ENCODE data around the gene REL. TPM values are rescaled to one million over a fixed set of nuclear protein-coding genes. Genes with fewer than 3 reads are reported as not detected.

Gene REL
- polyA plus RNA-seq, 1 of the 3 experiments (the other 2 are of a cell fraction) = 0.59 TPM

DNA sequence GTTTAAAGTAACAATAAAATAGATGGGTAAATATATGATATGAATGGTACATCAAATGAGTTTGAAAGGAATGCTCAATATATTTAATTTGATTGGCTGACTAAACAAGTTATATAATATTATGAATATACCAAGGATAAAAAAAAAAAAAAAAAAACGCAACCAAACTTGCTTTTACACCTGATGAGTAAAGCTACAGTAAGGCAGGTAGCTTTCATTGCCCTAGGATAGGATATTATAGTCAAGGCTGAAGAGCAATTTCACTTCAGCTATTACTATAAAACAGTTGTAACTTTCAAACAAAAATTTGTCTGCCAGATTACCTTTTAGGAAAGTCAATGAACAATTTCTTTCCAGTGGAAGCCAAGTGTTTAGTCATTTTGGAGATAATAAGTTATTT, 79.3 kb downstream of the REL start:
- Histone ChIP-seq H3K4me1 (ENCODE audit: control insufficient read depth in 1 of 2, insufficient read depth in 2 of 2, low read depth in 1 of 2, low read length in 1 of 2) (no peaks in the 10 kb centered on the region), H3K4me2 (no peak overlapping the region), H3K27ac (ENCODE audit: low read depth in 2 of 2, low read length in 1 of 2) (no peak overlapping the region), H3K9ac (no peak overlapping the region), H2AFZ (ENCODE audit: low read depth) (no peak overlapping the region), H3K9me2 (no peaks in the 10 kb centered on the region), H3K4me3 (ENCODE audit: low read depth in 2 of 2, low read length in 1 of 2) (no peak overlapping the region), H3K79me2 (ENCODE audit: insufficient read depth) (no peaks in the 10 kb centered on the region), H3K36me3 (replicated peaks in 1 of 2; ENCODE audit: control insufficient read depth in 1 of 2, insufficient read depth in 2 of 2, low read length in 1 of 2) (no peaks in the 10 kb centered on the region), H4K20me1 (ENCODE audit: insufficient read depth) (no peaks in the 10 kb centered on the region), H3F3A (replicated peaks; ENCODE audit: insufficient read depth) (no peaks in the 10 kb centered on the region), H3K9me3 (no peaks in the 10 kb centered on the region), H3K27me3 (ENCODE audit: insufficient read depth) (no peaks in the 10 kb centered on the region)
- no peak for DNase-seq
- ChIA-PET CTCF (no interaction called here), POLR2A (no interaction called here)
- 94% methylated on average over 1 of the region's 1 CpG for WGBS (ENCODE audit: low lambda C conversion rate)
- TF ChIP-seq JUND (IDR thresholded peaks at IDR 0.05) (no peak), TAF1 (IDR thresholded peaks at IDR 0.05; ENCODE audit: borderline replicate concordance, low read depth, low read length) (no peak), MXI1 (IDR thresholded peaks at IDR 0.05; ENCODE audit: low read depth, low read length) (no peak), POLR2AphosphoS5 (IDR thresholded peaks at IDR 0.05; ENCODE audit: low read depth, low read length) (no peak), RAD21 (IDR thresholded peaks at IDR 0.05; ENCODE audit: low read length) (no peak), YY1 (IDR thresholded peaks at IDR 0.05; ENCODE audit: low read depth) (no peak), MAX (IDR thresholded peaks at IDR 0.05; ENCODE audit: low read depth) (no peak), GABPA (IDR thresholded peaks at IDR 0.05; ENCODE audit: low read depth) (no peak), FOXJ3 (CRISPR knock-in tag; IDR thresholded peaks at IDR 0.05) (no peak), NFIC (IDR thresholded peaks at IDR 0.05; ENCODE audit: borderline replicate concordance) (no peak)

DNA sequence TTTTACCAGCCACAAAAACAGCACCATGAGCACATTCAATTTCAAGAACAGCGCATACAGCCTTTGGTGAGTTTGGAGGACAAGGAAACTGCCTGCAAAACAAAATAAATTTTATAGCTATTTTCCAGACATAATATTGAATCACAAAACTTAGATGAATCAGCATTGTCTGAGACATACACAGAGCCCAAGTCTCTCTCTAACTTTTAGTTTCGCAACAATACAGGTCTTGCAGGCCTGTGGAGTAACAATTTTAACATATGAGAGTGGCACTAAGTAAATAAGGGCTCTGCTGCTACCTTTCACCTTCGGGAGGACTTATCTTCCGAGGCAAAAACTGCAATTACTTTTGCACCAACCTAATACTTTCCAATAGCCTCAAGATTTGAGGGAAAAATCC, 80.1 kb downstream of the REL start:
- no peak overlapping the region for H3K4me3 ChIP-seq (ENCODE audit: low read depth in 2 of 2, low read length in 1 of 2)
- H3K27me3 ChIP-seq (ENCODE audit: insufficient read depth) = no peaks in the 10 kb centered on the region
- no peaks in the 10 kb centered on the region for H3K79me2 ChIP-seq (ENCODE audit: insufficient read depth)
- no peak for TF ChIP-seq FOSL2 (IDR thresholded peaks at IDR 0.05; ENCODE audit: borderline replicate concordance, low read depth)
- ChIA-PET CTCF (no interaction called here), POLR2A (no interaction called here)
- no peak overlapping the region for H2AFZ ChIP-seq (ENCODE audit: low read depth)
- H3K4me2 ChIP-seq = no peak overlapping the region
- H3K9me2 ChIP-seq = no peaks in the 10 kb centered on the region
- H3K9me3 ChIP-seq = no peaks in the 10 kb centered on the region
- DNase-seq = no peak
- 79% methylated on average over 4 of the region's 4 CpGs for WGBS (ENCODE audit: low lambda C conversion rate)
- H3K27ac ChIP-seq (ENCODE audit: low read depth in 2 of 2, low read length in 1 of 2) = no peak overlapping the region
- no peaks in the 10 kb centered on the region for H3K4me1 ChIP-seq (ENCODE audit: control insufficient read depth in 1 of 2, insufficient read depth in 2 of 2, low read depth in 1 of 2, low read length in 1 of 2)
- H3F3A ChIP-seq (replicated peaks; ENCODE audit: insufficient read depth) = no peaks in the 10 kb centered on the region
- H4K20me1 ChIP-seq (ENCODE audit: insufficient read depth) = no peaks in the 10 kb centered on the region
- no peaks in the 10 kb centered on the region for H3K36me3 ChIP-seq (replicated peaks in 1 of 2; ENCODE audit: control insufficient read depth in 1 of 2, insufficient read depth in 2 of 2, low read length in 1 of 2)
- no peak overlapping the region for H3K9ac ChIP-seq

DNA sequence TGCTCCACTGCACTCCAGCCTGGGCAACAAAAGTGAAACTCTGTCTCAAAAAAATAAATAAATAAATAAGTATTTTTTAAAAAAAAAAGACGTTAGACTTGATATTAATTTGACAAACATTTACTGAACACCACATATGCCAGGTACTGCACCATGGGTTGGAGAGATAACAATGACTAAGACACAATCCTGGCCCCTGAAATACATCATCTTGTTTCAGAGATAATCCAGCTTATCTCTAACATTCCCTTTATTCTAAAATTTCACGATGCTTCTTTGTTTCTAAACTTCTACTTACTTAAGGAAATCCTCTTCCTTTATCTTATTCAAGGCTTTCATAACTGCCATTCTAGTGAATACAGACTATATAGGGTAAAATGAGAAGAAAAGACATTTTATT, 81.2 kb downstream of the REL start:
- H3K4me1 ChIP-seq (ENCODE audit: control insufficient read depth in 1 of 2, insufficient read depth in 2 of 2, low read depth in 1 of 2, low read length in 1 of 2) = no peaks in the 10 kb centered on the region
- CTCF ChIA-PET = no interaction called here
- H2AFZ ChIP-seq (ENCODE audit: low read depth) = no peak overlapping the region
- H3K27me3 ChIP-seq (ENCODE audit: insufficient read depth) = no peaks in the 10 kb centered on the region
- no peak overlapping the region for H3K27ac ChIP-seq (ENCODE audit: low read depth in 2 of 2, low read length in 1 of 2)
- TF ChIP-seq, protein P1, sequence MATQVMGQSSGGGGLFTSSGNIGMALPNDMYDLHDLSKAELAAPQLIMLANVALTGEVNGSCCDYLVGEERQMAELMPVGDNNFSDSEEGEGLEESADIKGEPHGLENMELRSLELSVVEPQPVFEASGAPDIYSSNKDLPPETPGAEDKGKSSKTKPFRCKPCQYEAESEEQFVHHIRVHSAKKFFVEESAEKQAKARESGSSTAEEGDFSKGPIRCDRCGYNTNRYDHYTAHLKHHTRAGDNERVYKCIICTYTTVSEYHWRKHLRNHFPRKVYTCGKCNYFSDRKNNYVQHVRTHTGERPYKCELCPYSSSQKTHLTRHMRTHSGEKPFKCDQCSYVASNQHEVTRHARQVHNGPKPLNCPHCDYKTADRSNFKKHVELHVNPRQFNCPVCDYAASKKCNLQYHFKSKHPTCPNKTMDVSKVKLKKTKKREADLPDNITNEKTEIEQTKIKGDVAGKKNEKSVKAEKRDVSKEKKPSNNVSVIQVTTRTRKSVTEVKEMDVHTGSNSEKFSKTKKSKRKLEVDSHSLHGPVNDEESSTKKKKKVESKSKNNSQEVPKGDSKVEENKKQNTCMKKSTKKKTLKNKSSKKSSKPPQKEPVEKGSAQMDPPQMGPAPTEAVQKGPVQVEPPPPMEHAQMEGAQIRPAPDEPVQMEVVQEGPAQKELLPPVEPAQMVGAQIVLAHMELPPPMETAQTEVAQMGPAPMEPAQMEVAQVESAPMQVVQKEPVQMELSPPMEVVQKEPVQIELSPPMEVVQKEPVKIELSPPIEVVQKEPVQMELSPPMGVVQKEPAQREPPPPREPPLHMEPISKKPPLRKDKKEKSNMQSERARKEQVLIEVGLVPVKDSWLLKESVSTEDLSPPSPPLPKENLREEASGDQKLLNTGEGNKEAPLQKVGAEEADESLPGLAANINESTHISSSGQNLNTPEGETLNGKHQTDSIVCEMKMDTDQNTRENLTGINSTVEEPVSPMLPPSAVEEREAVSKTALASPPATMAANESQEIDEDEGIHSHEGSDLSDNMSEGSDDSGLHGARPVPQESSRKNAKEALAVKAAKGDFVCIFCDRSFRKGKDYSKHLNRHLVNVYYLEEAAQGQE (IDR thresholded peaks at IDR 0.05; ENCODE audit: low read depth, low read length) = no peak
- TF ChIP-seq EP300 (IDR thresholded peaks at IDR 0.05; ENCODE audit: borderline replicate concordance in 1 of 2, low read depth in 1 of 2, low read length in 1 of 2) (no peak), TAF1 (IDR thresholded peaks at IDR 0.05; ENCODE audit: borderline replicate concordance, low read depth, low read length) (no peak), MAX (IDR thresholded peaks at IDR 0.05; ENCODE audit: low read depth) (no peak), FOSL2 (IDR thresholded peaks at IDR 0.05; ENCODE audit: borderline replicate concordance, low read depth) (no peak), USF1 (IDR thresholded peaks at IDR 0.05; ENCODE audit: borderline replicate concordance, low read depth) (no peak), NRF1 (IDR thresholded peaks at IDR 0.05; ENCODE audit: low read depth, low read length) (no peak), IRF3 (IDR thresholded peaks at IDR 0.05; ENCODE audit: low read depth, low read length) (no peak), ELF1 (IDR thresholded peaks at IDR 0.05) (no peak), EZH2phosphoT487 (IDR thresholded peaks at IDR 0.05; ENCODE audit: borderline replicate concordance, low read depth) (no peak)
- no peak for DNase-seq
- H3K4me3 ChIP-seq (ENCODE audit: low read depth in 2 of 2, low read length in 1 of 2) = no peak overlapping the region
- no peaks in the 10 kb centered on the region for H3K9me2 ChIP-seq
- no peaks in the 10 kb centered on the region for H3F3A ChIP-seq (replicated peaks; ENCODE audit: insufficient read depth)
- no peaks in the 10 kb centered on the region for H4K20me1 ChIP-seq (ENCODE audit: insufficient read depth)
- no peaks in the 10 kb centered on the region for H3K9me3 ChIP-seq
- no peak overlapping the region for H3K9ac ChIP-seq
- no peaks in the 10 kb centered on the region for H3K79me2 ChIP-seq (ENCODE audit: insufficient read depth)
- H3K4me2 ChIP-seq = no peak overlapping the region
- WGBS (ENCODE audit: low lambda C conversion rate) = 70% methylated on average over 2 of the region's 2 CpGs
- H3K36me3 ChIP-seq (replicated peaks in 1 of 2; ENCODE audit: control insufficient read depth in 1 of 2, insufficient read depth in 2 of 2, low read length in 1 of 2) = no peaks in the 10 kb centered on the region
- POLR2A ChIA-PET = no interaction called here

All from SK-N-SH (cell line).